ENCODE data around the gene IKZF2. TPM values are rescaled to one million over a fixed set of nuclear protein-coding genes. Genes with fewer than 3 reads are reported as not detected.

The IKZF2 gene
- total RNA-seq, 1 experiment from 2014 or later: 3.0 TPM

DNA sequence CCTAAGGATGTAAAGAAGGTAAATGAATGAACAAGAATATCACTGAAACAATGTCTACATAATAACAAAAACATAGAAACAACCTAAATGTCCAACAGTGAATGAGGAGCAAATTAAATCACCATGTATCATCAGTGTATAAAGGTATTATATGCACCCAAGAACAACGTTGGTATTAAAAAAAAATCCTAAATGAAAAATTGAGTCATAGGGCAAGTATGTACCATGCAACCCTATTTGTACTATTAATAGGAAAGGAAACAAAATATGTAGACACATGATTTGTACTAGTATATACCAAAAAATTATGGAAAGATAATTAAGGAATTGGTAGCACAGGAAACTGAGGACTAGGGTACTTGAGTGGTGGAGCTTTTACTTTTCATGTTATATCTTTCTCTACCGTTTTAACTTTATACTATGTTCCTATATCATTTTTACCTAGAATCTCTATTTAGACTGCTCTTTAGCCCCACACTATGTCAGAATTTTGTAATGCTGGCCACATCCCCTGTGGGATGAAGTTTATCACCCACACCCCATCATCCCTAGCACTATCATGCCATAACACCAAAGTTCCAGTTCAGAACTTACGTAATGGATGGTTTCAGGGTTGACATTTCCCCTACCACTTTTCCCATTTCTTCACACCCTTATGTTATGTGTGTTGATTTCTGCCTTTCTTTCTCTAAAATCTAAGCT is 25.6 kb downstream of the IKZF2 start:
- no peak overlapping the region for H3K9ac ChIP-seq (ENCODE audit: extremely low read depth, insufficient read length, low read length)
- H3K18ac ChIP-seq (ENCODE audit: insufficient read length, low read depth, low read length): no peak overlapping the region
- no peak overlapping the region for H3K23ac ChIP-seq (ENCODE audit: insufficient read length, low read depth, low read length)
- no peak overlapping the region for H2BK12ac ChIP-seq (ENCODE audit: insufficient read length, low read depth, low read length)
- no peaks in the 10 kb centered on the region for H3K23me2 ChIP-seq (ENCODE audit: insufficient read length, low read depth, low read length, poor library complexity, severe bottlenecking)
- no peak overlapping the region for H3K4me2 ChIP-seq (ENCODE audit: insufficient read depth, insufficient read length, low read length)
- no peak overlapping the region for H2AK5ac ChIP-seq (ENCODE audit: insufficient read length, low read length)
- no peak overlapping the region for H2BK20ac ChIP-seq (ENCODE audit: low read depth, low read length, poor library complexity, severe bottlenecking)
- DNase-seq: no peak
- H2BK15ac ChIP-seq (ENCODE audit: low read depth, low read length): no peak overlapping the region
- H4K5ac ChIP-seq (ENCODE audit: insufficient read length, low read depth, low read length): no peak overlapping the region
- no peaks in the 10 kb centered on the region; the same call in 1 of the 2 replicates for H3K4me1 ChIP-seq (ENCODE audit: insufficient read depth, low read length)
- H4K8ac ChIP-seq (replicated peaks; ENCODE audit: insufficient read length, low read depth, low read length): no peak overlapping the region
- no peak overlapping the region for H2AFZ ChIP-seq (ENCODE audit: low read length)
- Mint-ChIP-seq H3K4me1 (peaks cover 15% of the 10 kb centered on the region in 2 experiments), H3K27me3 (ENCODE audit: low read depth) (no peaks in the 10 kb centered on the region), H3K4me3 (no peak overlapping the region), H3K36me3 (ENCODE audit: insufficient read depth in 1 of 3, low read depth in 3 of 3) (peaks cover 0 to 4% (median 0%) of the 10 kb centered on the region in 3 experiments; a peak in 1 of 7 replicates), H3K9me3 (no peaks in the 10 kb centered on the region), H3K27ac (no peak overlapping the region)
- no peak overlapping the region for H3K27ac ChIP-seq (ENCODE audit: insufficient read length, low read depth, low read length)
- no peaks in the 10 kb centered on the region for H3K79me1 ChIP-seq (ENCODE audit: insufficient read depth, low read depth, low read length, poor library complexity, severe bottlenecking)
- H2BK5ac ChIP-seq (ENCODE audit: insufficient read length, low read length): no peak overlapping the region
- no peaks in the 10 kb centered on the region for H3K79me2 ChIP-seq (ENCODE audit: insufficient read depth, low read length)
- WGBS (ENCODE audit: extremely low coverage, insufficient read length, low lambda C conversion rate): no CpG with 5 or more reads among the region's 3 CpGs
- H3K27me3 ChIP-seq (ENCODE audit: insufficient read depth, low read length): no peaks in the 10 kb centered on the region
- TF ChIP-seq, protein P1, sequence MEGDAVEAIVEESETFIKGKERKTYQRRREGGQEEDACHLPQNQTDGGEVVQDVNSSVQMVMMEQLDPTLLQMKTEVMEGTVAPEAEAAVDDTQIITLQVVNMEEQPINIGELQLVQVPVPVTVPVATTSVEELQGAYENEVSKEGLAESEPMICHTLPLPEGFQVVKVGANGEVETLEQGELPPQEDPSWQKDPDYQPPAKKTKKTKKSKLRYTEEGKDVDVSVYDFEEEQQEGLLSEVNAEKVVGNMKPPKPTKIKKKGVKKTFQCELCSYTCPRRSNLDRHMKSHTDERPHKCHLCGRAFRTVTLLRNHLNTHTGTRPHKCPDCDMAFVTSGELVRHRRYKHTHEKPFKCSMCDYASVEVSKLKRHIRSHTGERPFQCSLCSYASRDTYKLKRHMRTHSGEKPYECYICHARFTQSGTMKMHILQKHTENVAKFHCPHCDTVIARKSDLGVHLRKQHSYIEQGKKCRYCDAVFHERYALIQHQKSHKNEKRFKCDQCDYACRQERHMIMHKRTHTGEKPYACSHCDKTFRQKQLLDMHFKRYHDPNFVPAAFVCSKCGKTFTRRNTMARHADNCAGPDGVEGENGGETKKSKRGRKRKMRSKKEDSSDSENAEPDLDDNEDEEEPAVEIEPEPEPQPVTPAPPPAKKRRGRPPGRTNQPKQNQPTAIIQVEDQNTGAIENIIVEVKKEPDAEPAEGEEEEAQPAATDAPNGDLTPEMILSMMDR (conservative IDR thresholded peaks at IDR 0.05): no peak
- H2BK120ac ChIP-seq (ENCODE audit: low read depth, low read length, poor library complexity, severe bottlenecking): no peak overlapping the region
- no peak overlapping the region for H3K14ac ChIP-seq (ENCODE audit: insufficient read depth, low read length)
- no peak overlapping the region for H3T11ph ChIP-seq (ENCODE audit: low read length)
- no peak overlapping the region for H3K56ac ChIP-seq (ENCODE audit: insufficient read length, low read depth, low read length)
- H4K91ac ChIP-seq (ENCODE audit: insufficient read length, low read depth, low read length): no peak overlapping the region
- H3K4ac ChIP-seq (ENCODE audit: low read depth, low read length): no peak overlapping the region
- H4K20me1 ChIP-seq (ENCODE audit: control insufficient read depth, insufficient read depth, insufficient read length): no peaks in the 10 kb centered on the region
- H3K9me3 ChIP-seq (ENCODE audit: control insufficient read depth, low read depth, low read length): no peaks in the 10 kb centered on the region
